ENCODE measurements around the gene TMEM63A.
"Not testable (repeated sequence)": the region's sequence is repeated elsewhere in the genome, so short reads cannot be mapped to it uniquely, and the experiment has no call there.

Gene TMEM63A

GRCh38 chr1:225909477-225909876 lies 27.3 kb upstream of the TMEM63A start:
- in situ Hi-C loops (cut with MboI; ENCODE audit: low sequenced_read_pairs), result no loop called here

GRCh38 chr1:225908773-225909172 lies 26.6 kb upstream of the TMEM63A start:
- in situ Hi-C loops (cut with MboI; ENCODE audit: low sequenced_read_pairs), result no loop called here

GRCh38 chr1:225908013-225908640 lies 25.9 kb upstream of the TMEM63A start:
- in situ Hi-C loops (cut with MboI; ENCODE audit: low sequenced_read_pairs), result no loop called here

GRCh38 chr1:225907341-225907740 lies 25.2 kb upstream of the TMEM63A start:
- in situ Hi-C loops (cut with MboI; ENCODE audit: low sequenced_read_pairs), result no loop called here

GRCh38 chr1:225906467-225906866 lies 24.3 kb upstream of the TMEM63A start:
- in situ Hi-C loops (cut with MboI; ENCODE audit: low sequenced_read_pairs), result no loop called here

- in situ Hi-C loops (cut with MboI; ENCODE audit: low sequenced_read_pairs), result no loop called here
These were observed 21.4 kb upstream of the TMEM63A start for GRCh38 chr1:225903623-225904022.

- in situ Hi-C loops (cut with MboI; ENCODE audit: low sequenced_read_pairs), result no loop called here
These were observed 17.1 kb upstream of the TMEM63A start for GRCh38 chr1:225899044-225899925.

- in situ Hi-C loops (cut with MboI; ENCODE audit: low sequenced_read_pairs), result no loop called here
These were observed 15.7 kb upstream of the TMEM63A start for GRCh38 chr1:225897595-225898514.

- in situ Hi-C loops (cut with MboI; ENCODE audit: low sequenced_read_pairs), result no loop called here
These were observed 14.9 kb upstream of the TMEM63A start for GRCh38 chr1:225896937-225897549.

GRCh38 chr1:225896494-225896893 lies 14.3 kb upstream of the TMEM63A start:
- in situ Hi-C loops (cut with MboI; ENCODE audit: low sequenced_read_pairs), result no loop called here

GRCh38 chr1:225892307-225892706 lies 10.1 kb upstream of the TMEM63A start:
- in situ Hi-C loops (cut with MboI; ENCODE audit: low sequenced_read_pairs), result no loop called here

- in situ Hi-C loops (cut with MboI; ENCODE audit: low sequenced_read_pairs), result no loop called here
These were observed 9.2 kb upstream of the TMEM63A start for GRCh38 chr1:225891229-225891972.

- in situ Hi-C loops (cut with MboI; ENCODE audit: low sequenced_read_pairs), result no loop called here
These were observed 8.4 kb upstream of the TMEM63A start for GRCh38 chr1:225890346-225891228.

- in situ Hi-C loops (cut with MboI; ENCODE audit: low sequenced_read_pairs), result no loop called here
These were observed 7.6 kb upstream of the TMEM63A start for GRCh38 chr1:225889743-225890142.

GRCh38 chr1:225888898-225889601 lies 6.9 kb upstream of the TMEM63A start, which contains the start of gene LEFTY1:
LEFTY1 (minus strand) TSS chr1:225889146; CDS start chr1:225889066, 80 bp downstream.
- in situ Hi-C loops (cut with MboI; ENCODE audit: low sequenced_read_pairs), result no loop called here

- in situ Hi-C loops (cut with MboI; ENCODE audit: low sequenced_read_pairs), result no loop called here
These were observed 6.2 kb upstream of the TMEM63A start for GRCh38 chr1:225888289-225888897.

- in situ Hi-C loops (cut with MboI; ENCODE audit: low sequenced_read_pairs), result not testable (repeated sequence)
These were observed 5.5 kb upstream of the TMEM63A start for GRCh38 chr1:225887554-225888288.

- in situ Hi-C loops (cut with MboI; ENCODE audit: low sequenced_read_pairs), result no loop called here
These were observed 4.8 kb upstream of the TMEM63A start for GRCh38 chr1:225887030-225887314.
